DMS79 (cell line): ENCODE data around the gene MADD.

ENCODE experiments used
- DNase-seq: peaks from one replicate; lab custom pipeline; 2025; lab: John Stamatoyannopoulos, UW

Gene MADD

DNA sequence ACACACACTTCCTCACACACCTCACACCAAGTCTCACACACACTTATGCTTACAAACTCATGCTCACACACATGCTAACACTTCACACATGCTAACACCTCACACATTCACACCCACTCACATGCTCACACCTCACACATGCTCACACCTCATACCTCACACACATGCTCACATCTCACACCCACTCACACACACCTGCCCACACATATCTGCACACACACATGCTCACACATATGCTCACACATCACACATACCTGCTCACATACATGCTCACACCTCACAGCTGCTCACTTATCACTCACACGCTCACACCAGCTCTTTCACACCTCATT is 87.0 kb downstream of the MADD start:
- no peak for DNase-seq

DNA sequence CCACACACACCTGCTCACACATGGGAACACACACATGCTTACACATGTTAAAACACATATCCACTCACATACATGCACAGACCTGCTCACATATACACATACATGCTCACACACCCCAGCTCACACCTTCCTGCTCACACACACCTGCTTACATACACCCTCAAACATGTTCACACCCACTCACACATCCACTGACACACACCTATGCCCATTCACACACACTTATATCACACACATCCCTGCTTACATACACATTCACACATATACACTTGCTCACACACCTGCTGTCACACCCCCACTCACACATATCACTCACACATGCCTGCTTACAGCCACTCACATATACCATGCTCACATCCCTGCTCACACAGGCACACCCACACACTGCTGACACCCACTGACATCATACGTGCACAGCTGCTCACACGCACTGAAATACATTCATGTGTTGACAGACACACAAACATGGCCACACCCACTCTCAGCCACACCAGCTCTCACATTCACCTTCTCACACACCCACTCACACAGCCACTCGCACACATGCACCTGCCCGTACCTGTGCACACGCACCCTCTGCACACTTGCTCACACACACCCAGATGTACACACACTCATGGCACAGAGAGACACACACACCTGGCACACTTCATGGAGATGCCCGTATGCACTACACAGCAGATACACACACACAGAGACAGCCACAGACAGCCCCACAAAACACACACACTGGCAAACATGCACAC is 88.2 kb downstream of the MADD start:
- DNase-seq: no peak

DNA sequence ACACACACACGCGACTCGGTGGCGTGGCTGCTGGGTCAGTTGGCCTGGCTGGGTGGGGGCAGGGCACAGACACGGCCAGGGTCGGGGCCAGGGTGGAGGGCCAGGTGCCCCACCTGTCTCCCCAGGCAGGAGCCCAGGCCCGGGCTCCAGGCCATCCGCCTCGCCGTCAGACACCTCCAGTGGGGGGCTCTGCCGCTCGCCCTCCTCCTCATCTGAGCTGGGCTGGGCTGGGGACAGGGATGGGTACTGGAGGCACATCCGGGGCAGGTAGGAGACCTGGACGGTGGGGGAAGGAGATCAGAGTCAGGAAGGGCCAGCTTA is 88.8 kb downstream of the MADD start:
- no peak for DNase-seq

DNA sequence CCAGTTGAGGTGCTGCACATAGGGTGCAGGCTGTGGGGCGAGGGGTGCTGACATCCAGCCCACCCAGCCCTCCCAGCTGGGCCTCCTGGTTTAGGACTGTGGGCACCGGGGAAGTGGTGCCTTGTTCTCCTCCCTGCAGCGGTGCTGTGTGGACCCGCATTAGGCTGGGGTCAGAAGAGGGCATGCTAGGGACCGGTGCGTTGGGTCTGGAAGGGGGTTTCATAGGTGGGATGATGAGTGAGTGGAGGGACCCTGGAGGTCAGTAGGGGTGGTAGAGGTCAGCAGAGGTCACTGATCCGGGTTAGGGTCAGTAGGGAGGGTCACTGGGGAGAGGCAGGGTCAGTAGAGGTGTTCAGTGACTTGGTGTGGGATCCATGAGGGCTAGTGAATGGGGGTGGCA is 89.2 kb downstream of the MADD start:
- DNase-seq: no peak

DNA sequence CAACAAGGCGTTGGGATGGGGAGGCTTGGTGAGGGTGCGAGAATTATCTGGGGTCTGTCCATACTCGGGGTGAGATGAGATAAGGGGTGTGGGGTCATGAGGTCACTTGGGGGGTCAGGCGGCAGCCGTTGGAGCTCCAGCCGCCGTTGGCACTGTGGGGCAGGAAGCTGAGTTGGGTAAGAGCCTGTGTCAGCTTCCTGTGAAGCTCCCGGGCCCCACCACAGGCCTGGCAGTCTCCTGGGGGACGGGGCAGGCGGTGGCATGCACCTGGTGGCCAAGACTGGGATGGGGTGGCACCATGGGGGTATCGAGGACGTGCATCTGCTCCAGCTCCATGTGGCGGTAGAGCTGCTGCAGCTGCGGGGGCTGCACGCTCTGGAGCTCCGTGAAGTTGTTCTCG is 89.7 kb downstream of the MADD start:
- no peak for DNase-seq

DNA sequence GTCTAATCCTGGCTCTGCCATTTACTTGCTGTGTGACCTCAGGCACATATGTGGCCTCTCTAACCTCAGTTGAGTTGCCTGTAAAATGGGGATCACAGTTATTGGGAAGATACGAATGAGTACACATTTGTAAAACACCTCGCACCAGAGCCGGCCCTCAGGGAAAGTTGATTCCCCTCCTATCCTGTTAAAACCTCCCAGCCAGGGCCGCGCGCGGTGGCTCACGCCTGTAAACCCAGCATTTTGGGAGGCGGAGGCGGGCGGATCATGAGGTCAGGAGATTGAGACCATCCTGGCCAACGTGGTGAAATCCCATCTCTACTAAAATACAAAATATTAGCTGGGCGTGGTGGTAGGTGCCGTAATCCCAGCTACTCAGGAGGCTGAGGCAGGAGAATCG is 90.4 kb downstream of the MADD start:
- DNase-seq: no peak

DNA sequence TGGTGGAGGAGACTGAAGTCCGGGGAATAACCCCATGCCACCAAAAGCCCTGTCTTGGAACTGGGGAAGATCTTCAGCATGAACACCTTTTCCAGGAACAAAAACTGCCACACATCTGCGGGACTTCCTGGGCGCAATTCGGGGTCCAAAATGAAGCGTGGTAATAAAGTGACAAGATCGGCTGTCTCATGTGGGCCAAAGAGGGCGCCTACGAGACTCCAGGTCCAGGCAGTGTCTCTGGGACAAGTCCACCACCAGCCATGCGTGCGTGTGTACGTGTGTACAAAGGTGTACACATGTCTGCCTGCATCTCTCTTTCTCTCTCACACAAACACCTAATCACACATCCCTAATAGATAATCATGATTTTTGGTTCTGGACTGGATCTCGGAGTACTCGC is 91.5 kb downstream of the MADD start:
- no peak for DNase-seq

DNA sequence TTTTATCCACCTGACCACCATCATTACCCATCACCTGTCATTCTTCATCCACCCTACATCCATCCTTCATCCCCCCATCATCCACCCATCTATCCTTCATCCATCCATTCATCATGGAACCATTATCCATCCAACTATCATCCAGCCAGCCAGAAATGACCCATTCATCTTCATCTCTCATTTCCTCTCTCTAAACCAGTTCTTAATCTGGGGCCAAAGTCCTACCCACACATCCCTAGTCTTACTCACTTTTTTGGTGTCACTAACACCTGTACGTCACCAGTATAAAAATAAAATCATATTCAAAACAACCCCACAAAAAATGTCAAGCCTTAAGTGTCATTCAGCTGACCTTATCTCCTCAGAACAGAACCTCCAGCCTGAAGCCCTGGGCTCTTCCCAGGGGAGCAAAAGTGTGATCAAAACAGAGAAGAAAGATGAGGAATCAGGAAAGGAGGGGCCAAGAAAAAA is 96.1 kb downstream of the MADD start:
- DNase-seq: no peak

DNA sequence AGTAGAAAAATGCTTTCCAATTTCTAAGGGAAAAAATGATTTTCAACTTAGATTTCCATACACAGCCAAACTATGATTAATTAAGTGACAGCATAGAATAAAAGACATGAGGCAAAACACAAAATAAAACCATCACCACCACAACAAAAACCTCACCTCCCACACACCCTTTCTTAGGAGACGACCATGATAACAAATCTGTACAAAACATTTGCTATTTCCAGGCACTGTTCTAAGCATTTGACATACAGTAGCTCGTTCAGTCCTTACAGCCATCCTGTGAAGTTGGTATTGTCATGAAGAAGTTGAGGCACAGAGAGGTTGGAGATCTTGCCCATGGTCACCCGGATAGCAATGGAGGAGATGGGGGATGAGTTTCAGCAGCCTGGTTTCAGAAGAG is 99.7 kb downstream of the MADD start:
- no peak for DNase-seq

DNA sequence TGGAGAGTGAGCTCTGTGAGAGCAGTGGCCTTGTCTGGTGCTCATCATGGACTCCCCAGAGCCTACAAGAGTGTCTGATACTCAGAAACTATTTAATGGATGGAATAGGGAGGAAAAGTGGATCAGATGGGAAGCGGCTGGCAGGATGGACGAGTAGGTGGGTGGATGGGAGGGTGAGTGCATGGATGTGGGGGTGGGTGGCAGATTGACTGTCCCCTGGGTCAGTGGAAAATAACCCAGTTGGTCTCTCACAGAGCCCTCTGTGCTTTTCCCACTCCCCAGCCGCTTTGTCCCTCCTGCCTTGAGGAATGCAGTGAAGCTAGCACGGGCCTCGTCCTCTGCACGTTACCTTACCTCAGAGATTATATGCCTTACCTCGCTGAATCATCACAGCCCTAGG is 102.5 kb downstream of the MADD start:
- no peak for DNase-seq

DNA sequence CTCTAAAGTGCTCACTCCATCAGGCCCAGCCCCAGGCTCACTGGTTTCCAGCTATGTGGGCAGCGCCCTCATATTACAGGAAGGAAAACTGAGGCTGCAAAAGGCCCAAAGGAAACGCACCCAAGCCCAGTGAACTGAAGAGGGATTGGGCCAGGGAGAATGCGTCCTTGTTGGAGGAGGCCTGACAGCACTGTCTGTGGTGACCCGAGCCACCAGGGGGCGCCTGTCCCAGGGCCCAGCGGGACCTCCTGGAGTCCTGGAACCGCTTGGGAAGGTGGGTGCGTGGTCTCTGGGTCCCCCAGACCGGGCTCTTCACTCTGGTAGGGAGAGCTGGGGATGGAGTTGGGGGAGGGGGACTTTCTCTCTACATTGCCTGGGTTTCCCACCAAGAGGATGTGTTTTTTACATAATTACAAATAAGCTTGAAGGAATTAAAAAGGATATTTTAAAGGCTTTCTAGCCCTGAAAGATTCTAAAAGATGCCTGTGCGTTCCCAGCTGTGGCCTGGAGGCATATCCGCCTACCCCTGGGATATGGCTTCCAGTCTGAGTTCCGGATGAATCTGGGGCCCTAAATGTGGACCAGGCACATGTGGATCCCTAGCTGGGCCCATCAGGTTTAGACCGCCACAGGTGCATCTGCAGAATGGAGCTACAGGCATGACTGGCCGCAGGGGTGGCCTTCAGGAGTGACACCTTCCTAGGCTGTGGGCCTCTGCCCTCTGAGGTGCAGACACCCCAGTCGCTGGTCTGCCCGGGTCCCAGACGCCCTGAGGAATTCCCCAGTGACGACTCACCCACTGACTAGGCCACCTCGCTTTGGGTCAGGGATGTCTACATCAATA is 104.2 kb downstream of the MADD start:
- no peak for DNase-seq

DNA sequence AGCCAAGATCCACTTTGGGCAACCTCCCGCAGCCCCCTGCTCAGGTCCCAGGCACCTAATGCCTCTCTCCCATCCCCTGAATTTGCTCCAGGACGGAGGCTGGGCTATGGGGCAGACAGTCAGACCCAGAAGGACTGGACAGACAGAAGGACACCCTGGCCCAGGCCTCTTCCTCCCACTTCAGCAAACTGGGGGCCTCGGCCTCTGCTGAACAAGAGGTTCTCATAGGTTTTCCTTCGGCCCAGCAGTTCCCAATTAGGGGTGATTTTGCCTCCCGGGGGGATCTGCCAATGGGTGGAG is 104.7 kb downstream of the MADD start:
- DNase-seq: no peak

DNA sequence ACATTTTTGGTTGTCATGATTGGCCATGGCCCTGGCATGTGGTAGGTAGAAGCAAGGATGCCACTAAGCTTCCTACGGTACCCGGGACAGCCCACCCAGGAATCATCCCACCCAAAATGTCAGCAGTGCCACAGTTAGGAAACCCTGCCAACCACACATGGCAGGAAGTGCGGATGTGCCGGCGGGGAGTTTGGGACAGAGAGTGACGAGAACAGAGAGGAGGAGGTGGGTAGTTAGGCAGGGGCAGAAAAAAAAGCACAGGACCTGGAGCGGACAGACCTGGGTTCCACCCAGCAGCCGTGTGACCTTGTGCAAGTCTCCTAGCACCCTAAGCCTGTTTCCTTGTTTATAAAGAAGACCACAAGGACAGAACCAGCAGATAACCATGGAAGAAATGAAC is 105.1 kb downstream of the MADD start:
- DNase-seq: no peak

DNA sequence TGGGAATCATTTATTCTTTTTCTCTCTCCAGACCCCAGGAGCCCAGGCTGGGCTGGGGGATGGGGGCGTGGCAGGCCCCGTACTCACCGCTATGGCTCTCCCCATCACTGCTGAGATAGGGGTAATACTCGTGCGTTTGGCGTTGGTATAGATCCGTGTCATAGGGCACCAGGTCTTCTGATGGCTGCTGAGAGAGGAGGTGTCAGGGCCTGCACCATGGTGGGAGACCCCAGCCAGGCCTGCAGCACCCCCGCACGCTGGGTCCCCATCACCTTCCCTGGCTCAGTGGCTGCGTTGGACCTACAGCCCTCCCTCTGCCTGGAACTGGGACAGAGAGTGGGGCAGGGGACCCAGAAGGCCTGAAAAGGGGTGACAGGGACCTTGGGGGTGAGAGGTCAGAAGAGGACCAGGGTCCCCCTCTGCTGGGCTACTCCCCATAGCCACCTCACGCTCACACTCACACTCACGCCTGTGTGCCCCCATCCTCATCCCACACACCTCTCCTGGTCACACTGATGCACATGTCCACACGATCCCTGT is 105.7 kb downstream of the MADD start:
- no peak for DNase-seq

DNA sequence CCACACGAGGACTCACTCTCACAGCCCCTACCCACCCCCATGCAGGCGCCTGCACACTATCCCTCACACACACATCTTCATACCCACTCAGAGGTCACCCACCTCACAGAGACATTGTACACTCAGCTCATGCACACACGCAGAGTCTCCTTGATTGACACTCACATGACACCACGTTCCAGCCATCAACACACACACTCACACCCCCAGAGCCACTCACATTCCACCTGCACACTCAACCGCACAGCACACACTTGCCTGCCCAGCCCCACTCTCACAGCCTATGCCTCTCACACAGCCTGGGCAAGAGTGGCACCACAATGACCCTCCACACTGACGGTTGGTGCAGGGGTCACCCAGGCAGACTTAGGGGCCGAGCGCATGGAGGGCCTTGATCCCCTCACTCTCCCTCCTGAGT is 106.2 kb downstream of the MADD start:
- DNase-seq: no peak

DNA sequence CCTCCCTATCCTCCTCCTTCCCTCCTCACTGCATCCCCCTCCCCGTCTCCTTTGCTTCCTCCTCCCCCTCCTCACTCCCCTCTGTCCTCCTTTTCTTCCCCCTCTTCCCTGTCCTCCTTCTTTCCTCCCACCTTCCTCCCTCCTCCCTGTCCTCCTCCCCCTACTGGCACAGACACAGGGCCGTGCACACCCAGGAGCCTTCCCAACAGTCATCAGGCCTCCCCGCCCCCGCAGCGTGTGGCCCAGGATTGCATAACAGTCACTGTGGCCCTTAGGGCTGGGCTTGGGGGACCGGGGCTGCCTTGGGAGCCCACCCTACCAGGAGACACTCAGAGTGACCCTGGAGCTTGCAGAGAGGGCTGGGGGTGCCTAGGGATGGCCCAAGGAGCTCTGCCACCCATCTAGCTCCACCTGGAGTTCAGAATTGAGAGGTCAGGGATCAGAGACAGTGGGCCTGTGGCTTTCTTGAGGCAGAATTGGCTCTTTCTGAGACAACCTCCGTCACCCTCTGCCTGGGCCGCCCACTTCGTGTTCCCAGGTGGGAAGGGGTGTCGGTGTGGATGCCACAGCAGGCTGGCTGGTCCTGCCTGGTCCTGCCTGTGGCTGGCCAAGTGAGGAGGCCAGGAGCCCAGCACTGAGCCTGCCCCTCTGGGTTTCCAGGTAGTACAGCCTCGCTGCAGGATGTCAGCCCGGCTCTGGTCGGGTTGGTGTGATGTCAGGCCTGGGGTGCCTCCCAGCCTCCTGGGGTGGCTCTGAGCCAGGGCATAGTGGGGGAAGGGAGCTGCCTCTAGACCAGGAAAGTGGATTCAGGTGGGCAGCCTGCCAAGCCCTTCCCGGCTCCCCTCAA is 106.8 kb downstream of the MADD start:
- DNase-seq: no peak

DNA sequence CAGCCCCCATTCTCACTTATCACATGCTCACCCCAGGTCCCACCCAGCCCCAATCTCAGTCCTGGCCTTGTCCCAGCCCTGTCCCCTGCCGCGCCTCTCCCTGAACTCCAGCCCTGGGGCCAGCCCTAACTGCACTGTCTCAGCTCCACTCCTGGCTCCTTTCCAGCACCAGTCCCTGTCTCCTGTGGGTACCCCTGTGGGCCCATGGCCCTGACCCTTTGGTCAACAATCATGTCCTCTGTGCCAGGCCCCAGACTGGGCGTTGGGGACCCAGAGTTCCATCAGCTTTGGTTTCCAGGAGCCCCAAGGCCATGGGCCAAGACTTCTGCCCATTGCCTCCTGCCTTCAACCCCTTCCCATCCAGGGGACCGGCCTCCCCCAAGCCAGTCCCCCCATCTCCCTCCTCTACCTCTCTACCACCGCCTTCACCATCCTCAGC is 107.7 kb downstream of the MADD start:
- no peak for DNase-seq

DNA sequence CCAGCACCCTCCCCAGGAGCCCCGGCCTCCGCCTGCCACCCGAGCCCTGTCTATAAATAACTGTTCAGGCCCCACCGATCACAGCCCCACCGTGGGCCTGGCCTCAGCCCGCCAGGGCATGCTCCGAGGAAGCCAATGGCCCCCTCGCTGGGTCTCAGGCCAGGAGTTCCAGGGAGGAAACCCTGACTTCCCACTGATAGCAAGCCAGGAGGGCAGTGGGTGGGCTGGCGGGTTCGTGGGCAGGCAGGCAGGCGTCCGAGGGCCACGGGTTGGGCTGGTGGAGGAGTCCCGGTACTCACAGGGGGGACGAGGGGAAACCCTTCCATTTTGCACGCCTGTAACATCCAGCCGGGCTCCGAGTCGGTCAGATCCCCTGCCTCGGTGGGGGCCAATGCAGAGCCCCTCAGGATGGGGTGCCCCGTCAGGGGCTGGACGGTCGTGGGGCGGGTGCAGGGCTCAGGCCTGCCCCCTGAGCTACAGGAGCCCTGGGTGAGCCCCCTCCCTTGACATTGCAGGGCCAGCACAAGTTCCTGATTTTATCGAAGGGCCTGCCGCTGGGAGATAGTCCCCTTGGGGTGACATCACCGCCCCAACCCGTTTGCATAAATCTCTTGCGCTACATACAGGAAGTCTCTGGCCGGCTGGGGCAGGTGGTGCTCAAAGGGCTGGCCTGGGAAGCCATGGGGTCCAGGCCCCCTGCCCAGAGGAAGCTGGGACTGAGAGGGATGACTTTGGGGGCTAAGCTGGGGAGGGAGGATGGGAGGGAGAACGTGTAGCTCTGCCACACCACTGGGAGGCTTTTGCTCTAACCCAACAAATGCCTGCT is 108.3 kb downstream of the MADD start, which contains the start of gene SPI1:
Gene SPI1 (minus strand): TSS at position 538 of the 826 bp plus-strand sequence. CDS start 194 bp downstream, at position 344.
- no peak for DNase-seq

DNA sequence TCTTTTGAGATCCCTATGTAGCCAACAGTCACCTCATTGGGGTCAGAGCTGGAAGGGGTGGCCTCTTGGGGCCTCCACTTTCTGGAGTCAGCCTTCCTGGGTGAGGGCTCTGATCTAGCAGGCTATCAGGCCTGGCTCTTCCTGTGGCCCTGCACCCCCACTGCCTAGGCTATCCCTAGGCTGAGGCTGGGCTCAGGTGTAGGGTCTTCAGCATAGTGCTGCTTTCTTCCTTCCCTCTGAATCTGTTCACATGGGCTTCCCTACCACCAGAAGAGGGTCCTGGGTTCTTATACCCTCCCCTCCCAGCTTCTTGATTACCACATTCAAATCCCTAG is 108.9 kb downstream of the MADD start:
- no peak for DNase-seq

DNA sequence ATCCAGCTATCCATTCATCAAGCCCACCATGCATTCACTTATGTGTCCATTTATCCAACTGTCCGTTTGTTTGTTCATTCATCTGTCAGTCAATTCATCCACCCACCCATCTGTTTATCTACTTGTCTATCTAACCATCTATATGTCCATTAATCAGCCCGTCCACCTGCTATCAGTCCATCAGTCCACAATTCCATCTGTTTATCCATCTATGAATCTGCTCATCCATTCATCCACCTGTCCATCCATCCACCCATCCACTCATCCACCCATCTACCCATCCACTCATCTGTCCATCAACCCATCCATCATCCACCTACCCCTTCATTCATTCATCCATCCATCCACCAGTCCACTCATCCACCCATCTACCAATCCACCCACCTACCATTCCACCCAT is 109.4 kb downstream of the MADD start:
- no peak for DNase-seq
